ENCODE measurements around the gene TCAIM. TPM values are rescaled to one million over a fixed set of nuclear protein-coding genes. Genes with fewer than 3 reads are reported as not detected.
"Not testable (repeated sequence)": the region's sequence is repeated elsewhere in the genome, so short reads cannot be mapped to it uniquely, and the experiment has no call there.

The TCAIM gene
- total RNA-seq, 1 donor from 2014 or later, result 22.4 TPM

DNA sequence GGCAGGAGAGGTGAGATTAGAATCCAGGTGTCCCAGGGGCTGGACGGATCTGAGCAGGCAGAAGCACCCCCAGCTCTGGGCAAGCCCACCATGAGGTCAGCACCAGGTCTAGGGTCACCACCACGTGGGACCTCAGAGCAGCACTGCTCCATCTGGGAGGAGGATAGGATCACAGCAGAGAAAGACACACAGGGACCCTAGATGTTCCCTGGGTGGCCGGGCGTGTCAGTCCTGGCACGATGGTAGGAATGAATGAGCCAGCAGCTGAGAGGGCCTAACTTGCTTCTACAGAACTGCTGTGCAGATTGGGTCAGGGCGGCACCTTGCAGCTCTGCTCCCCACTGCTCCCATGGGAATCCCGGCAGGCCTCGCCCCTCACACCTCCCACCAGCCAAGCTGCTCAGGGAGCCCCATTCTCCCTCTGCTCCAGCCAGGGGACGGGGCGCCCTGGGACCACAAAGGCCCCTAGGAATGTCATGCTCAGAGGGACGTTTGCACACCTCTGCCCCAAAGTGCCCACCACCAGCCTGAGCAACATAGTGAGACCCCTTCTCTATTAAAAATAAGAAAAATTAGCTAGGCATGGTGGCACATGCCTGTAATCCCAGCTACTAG is 72.6 kb downstream of the TCAIM start:
- H3K27ac Mint-ChIP-seq, result no peak overlapping the region
- no peaks in the 10 kb centered on the region for H3K27me3 Mint-ChIP-seq
- no peak for DNase-seq (ENCODE audit: extremely low spot score, unreplicated experiment)
- H3K4me1 Mint-ChIP-seq (ENCODE audit: unreplicated experiment), result no peaks in the 10 kb centered on the region
- no peaks in the 10 kb centered on the region for H3K9me3 Mint-ChIP-seq
- H3K36me3 Mint-ChIP-seq, result peaks cover 3% of the 10 kb centered on the region
- TF ChIP-seq CTCF (conservative IDR thresholded peaks at IDR 0.05), result no peak
- H3K4me3 Mint-ChIP-seq, result no peak overlapping the region

DNA sequence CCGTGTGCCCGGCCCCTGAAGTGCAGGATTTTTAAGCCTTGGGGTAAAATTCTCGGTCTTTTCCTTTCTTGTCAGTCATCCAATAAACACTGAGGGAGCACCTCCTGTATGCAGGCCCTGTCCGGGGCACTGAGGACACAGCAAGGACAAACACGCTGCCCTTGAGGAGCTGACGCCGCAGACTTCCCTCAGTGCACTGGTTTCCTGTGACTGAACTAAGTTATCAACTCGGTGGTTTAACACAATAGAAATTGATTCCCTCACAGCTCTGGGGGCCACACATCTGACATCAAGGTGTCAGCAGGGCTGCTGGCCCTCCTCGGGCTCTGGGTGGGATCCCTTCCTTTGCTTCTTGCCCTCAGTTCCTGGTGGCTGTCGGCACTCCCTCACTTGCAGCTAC is 73.8 kb downstream of the TCAIM start:
- Mint-ChIP-seq H3K4me1 (ENCODE audit: unreplicated experiment) (no peaks in the 10 kb centered on the region), H3K9me3 (no peaks in the 10 kb centered on the region), H3K27ac (no peak overlapping the region), H3K36me3 (peaks cover 3% of the 10 kb centered on the region), H3K4me3 (no peak overlapping the region), H3K27me3 (no peaks in the 10 kb centered on the region)
- no peak for TF ChIP-seq CTCF (conservative IDR thresholded peaks at IDR 0.05)
- DNase-seq (ENCODE audit: extremely low spot score, unreplicated experiment), result peak; percentile 56

- Mint-ChIP-seq H3K4me1 (ENCODE audit: unreplicated experiment) (no peaks in the 10 kb centered on the region), H3K4me3 (no peak overlapping the region), H3K36me3 (no peaks in the 10 kb centered on the region), H3K27me3 (no peaks in the 10 kb centered on the region), H3K9me3 (peaks cover 7% of the 10 kb centered on the region), H3K27ac (no peak overlapping the region)
- TF ChIP-seq CTCF (conservative IDR thresholded peaks at IDR 0.05), result no peak
- DNase-seq (ENCODE audit: extremely low spot score, unreplicated experiment), result peak; percentile 51
These were observed 76.0 kb downstream of the TCAIM start for GRCh38 chr3:44414517-44415090.

DNA sequence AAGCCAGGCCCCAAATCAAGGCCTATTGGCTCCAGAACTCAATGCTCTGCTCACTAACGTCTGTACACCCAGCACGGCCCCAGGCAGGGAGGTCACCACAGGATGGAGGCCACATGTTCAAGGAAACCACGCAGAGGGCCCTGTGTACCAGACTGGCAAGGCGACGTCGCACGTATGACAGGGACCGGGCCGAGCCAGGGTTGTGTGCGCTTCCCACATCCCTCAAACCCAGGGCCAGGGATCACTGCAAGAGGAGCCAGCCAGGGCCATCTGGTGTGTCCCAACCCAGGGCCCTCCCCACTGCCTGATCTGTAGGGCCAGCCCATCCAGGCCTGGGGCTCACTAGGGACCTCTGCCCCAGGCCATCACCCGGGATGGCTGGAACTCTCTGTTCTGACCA is 76.9 kb downstream of the TCAIM start:
- peaks cover 7% of the 10 kb centered on the region for H3K9me3 Mint-ChIP-seq
- no peaks in the 10 kb centered on the region for H3K4me1 Mint-ChIP-seq (ENCODE audit: unreplicated experiment)
- DNase-seq (ENCODE audit: extremely low spot score, unreplicated experiment), result peak; percentile 48
- no peak overlapping the region for H3K4me3 Mint-ChIP-seq
- H3K27me3 Mint-ChIP-seq, result no peaks in the 10 kb centered on the region
- no peaks in the 10 kb centered on the region for H3K36me3 Mint-ChIP-seq
- H3K27ac Mint-ChIP-seq, result no peak overlapping the region
- TF ChIP-seq CTCF (conservative IDR thresholded peaks at IDR 0.05), result no peak

- no peak for TF ChIP-seq CTCF (conservative IDR thresholded peaks at IDR 0.05)
- Mint-ChIP-seq H3K36me3 (no peaks in the 10 kb centered on the region), H3K4me1 (ENCODE audit: unreplicated experiment) (no peaks in the 10 kb centered on the region), H3K27ac (no peak overlapping the region), H3K27me3 (no peaks in the 10 kb centered on the region), H3K4me3 (no peak overlapping the region), H3K9me3 (peaks cover 7% of the 10 kb centered on the region)
- no peak for DNase-seq (ENCODE audit: extremely low spot score, unreplicated experiment)
These were observed 77.8 kb downstream of the TCAIM start for GRCh38 chr3:44416031-44417030.

GRCh38 chr3:44418118-44418517 is 79.6 kb downstream of the TCAIM start:
- H3K36me3 Mint-ChIP-seq, H3K9me3 Mint-ChIP-seq: not testable (repeated sequence)

More at GRCh38 chr3:44418118-44418517, 79.6 kb downstream of the TCAIM start:
- DNase-seq (ENCODE audit: extremely low spot score, unreplicated experiment); H3K27ac Mint-ChIP-seq; H3K4me3 Mint-ChIP-seq; H3K4me1 Mint-ChIP-seq (ENCODE audit: unreplicated experiment); H3K27me3 Mint-ChIP-seq: not testable (repeated sequence)

All from type B pancreatic cell (in vitro differentiated cells).